ENCODE results near the gene CPE.

DNA sequence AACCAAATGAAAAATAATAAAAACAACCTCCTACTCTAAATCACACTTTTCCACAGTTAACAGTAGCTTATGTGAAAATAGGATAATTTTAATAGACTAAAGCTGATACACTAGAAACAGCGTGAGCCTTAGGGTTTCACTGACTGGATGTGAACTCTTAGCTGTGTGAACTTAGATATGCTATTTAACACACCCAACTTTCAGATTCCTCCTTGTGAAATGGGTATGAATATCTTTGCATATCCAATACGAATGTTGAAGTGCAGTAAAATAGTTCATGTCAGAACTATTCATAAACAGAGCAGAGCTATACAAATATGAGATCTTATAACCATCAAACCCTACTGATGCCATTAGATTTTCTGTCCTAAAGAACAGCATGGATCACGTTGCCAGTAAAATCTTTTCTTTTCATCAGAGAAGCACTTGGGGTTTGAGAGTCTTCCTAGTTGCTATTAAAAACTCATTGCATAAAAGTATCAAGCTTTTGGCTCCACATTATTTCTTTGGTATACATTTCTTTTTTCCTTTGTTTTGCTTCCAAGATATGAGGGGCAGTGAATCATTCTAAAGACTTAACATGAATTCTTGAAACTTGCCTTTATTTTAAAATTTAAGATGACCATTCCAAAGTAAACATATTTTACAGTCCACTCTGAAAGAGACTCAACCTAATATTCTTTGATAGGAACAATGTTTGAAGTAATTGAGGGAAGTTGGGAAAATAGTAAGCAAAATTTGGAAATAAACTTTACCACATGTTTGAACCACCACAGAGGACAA, 102.4 kb downstream of the CPE start:
- TF ChIP-seq CTCF (IDR thresholded peaks at IDR 0.05; ENCODE audit: low read depth, low read length, poor library complexity, severe bottlenecking) (no peak), EZH2phosphoT487 (IDR thresholded peaks at IDR 0.05; ENCODE audit: borderline replicate concordance, low read length) (no peak)
